Stimulated activated naive CD4-positive, alpha-beta T cell (primary cell): Measurements from ENCODE around the gene ORM1.
"Not testable (repeated sequence)": the region's sequence is repeated elsewhere in the genome, so short reads cannot be mapped to it uniquely, and the experiment has no call there.

Experiments
- DNase-seq, 6 experiments: peaks; one replicate each; lab custom pipeline; 2025; lab: John Stamatoyannopoulos, UW

The ORM1 gene

GRCh38 chr9:114325684-114326254, 2.9 kb downstream of the ORM1 start:
- DNase-seq = not testable (repeated sequence)

GRCh38 chr9:114327749-114328148, 4.9 kb downstream of the ORM1 start:
- no peak for DNase-seq

DNA sequence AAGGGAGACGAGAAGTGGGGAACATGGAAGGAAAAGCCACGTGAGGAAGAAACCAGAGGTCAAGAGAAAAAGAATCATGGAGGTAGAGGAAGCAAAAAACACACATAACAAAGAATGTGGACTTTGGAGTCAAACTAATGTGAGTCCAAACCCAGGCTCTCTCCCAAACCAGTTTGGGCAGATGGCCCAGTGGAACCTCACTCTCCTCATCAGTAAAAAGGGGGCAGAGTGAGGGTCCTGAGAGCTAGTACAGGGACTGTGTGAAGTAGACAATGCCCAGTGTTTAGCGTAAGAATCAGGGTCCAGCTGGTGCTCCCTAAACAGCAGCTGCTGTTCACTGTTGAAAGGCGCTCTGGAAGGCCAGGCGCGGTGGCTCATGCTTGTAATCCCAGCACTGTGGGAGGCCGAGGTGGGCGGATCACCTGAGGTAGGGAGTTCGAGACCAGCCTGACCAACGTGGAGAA, 5.5 kb downstream of the ORM1 start:
- DNase-seq = not testable (repeated sequence)

DNA sequence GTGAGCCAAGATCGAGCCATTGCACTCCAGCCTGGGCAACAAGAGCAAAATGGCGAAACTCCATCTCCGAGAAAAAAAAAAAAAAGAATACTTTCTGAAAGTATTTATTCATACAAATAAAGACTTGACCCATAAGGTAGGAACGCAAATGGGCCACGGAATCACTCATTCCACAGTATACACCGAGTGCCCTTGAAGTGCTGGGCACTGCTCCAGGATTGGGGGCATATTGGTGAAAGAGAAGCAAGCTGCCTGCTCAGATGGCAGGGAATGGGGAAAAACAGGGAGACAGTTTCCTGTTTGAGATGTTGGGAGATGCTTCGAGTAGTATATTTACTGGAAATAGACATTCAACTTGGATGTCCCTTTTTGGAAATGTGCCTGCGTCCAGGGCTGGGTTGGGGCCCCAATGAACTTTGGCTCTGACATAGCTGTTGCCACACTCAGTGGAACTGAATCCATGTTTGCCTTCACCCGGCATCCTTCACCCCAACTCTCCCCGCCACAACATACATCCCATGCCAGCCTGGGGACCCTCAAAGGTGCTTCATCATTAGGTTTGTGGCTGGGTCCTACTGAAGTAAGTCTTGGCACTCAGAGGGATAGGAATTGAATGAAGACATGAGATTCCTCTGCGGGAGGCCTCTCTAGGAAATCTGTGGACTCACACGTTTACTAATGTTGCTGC, 6.2 kb downstream of the ORM1 start:
- DNase-seq = not testable (repeated sequence)

GRCh38 chr9:114329625-114330022, 6.7 kb downstream of the ORM1 start, which contains the start of gene ORM2:
ORM2 (plus strand) TSS chr9:114329869; CDS start chr9:114329905, 36 bp downstream.
- DNase-seq = not testable (repeated sequence)

- peak in 1 of 6 experiments; percentile 37 for DNase-seq
Observed at GRCh38 chr9:114330636-114331035, 7.7 kb downstream of the ORM1 start.

DNA sequence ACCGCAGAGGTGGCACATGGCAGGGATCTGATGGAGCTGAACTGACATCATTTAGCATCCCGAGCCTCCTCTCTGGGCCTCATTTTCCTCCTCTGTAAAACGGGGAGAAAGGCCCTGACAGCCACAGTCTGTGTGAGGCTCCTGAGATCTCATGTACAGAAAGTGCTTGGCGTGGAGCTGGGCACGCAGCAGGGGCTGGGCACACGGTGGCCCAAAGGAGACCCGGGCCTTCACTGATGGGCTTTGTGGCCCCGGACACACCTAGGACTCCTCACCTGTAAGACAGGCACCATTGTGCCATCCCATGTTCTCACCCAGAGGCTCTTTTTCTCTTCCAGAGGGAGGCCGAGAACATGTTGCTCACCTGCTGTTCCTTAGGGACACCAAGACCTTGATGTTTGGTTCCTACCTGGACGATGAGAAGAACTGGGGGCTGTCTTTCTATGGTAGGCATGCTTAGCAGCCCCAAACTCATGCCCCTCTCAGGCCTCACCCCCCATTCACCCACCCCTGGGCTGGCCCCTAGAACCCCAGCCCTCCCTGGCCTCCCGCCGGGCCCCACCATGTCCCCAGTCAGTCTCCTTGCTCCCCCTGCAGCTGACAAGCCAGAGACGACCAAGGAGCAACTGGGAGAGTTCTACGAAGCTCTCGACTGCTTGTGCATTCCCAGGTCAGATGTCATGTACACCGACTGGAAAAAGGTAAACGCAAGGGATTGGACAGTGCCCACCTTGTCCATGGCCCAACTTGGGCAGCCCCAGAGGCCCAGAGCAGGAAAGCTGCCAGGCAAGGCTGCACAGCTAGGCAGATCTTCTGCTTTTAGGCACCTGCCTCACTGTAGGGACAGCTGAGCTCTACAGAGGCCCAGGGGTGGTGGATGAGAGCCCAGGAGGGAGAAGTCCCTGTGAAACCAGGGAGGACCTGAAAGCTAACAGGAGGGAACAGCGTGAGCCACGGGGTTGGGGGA, 8.6 kb downstream of the ORM1 start:
- not testable (repeated sequence) for DNase-seq

GRCh38 chr9:114332474-114333040, 9.7 kb downstream of the ORM1 start:
- DNase-seq = not testable (repeated sequence)

- not testable (repeated sequence) for DNase-seq
Observed at GRCh38 chr9:114333718-114334117, 10.8 kb downstream of the ORM1 start.

DNA sequence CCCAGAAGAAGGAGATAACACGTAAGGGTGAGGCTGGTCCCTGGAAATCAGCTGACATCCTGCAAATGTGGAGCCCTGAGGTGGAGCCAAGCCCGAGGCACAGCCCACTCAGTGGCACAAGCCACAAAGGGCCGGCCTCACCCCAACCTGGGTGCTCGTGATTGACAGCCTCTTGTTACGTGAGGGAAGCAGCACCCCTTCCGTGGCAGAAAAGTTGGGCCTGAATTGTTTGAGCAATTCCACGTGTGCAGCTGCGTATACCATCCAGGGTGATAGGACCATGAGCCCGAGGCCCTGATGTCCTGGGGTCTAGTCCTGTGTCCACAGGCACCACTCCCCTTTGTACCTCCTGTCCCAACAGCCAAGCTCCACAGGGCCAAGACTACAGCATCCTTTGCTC, 11.6 kb downstream of the ORM1 start:
- DNase-seq = no peak

DNA sequence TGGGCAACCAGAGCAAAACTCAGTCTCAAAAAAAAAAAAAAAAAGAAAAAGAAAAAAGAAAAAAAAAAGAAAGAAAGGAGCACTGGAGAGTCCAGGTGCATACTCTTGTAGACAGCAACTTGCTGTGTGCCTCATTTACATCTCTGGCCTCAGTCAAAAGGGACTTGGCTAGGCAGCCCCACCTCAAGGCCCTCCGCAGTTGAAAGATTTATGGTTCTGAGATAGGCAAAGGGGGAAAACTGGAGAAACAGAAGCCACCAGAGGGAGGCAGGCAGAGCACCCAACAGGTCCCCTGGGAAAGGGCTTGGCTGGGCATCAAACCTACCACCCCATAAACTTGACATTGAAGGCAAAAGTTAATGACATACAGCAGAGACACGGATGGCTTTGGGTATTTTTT, 12.8 kb downstream of the ORM1 start:
- no peak for DNase-seq

- no peak for DNase-seq
Observed at GRCh38 chr9:114336157-114336556, 13.3 kb downstream of the ORM1 start.

- DNase-seq = no peak
Observed at GRCh38 chr9:114336699-114337395, 13.9 kb downstream of the ORM1 start.

DNA sequence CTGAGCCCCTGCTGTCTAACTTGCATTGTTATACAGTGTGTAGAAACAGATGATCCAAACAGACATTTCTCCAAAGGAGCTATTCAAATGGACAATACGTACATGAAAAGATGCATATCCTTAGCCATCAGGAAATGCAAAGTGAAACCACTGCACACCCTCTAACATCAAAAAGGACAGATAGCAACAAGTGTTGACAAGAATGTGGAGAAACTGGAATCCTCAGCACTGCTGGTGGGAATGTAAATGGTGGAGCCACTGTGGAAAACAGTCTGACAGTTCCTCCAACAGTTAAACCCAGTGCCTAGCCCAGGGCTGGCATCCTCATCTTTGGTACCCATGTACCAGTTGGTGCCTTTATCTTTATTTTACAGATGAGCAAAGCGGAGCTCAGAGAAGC, 15.3 kb downstream of the ORM1 start:
- no peak for DNase-seq

DNA sequence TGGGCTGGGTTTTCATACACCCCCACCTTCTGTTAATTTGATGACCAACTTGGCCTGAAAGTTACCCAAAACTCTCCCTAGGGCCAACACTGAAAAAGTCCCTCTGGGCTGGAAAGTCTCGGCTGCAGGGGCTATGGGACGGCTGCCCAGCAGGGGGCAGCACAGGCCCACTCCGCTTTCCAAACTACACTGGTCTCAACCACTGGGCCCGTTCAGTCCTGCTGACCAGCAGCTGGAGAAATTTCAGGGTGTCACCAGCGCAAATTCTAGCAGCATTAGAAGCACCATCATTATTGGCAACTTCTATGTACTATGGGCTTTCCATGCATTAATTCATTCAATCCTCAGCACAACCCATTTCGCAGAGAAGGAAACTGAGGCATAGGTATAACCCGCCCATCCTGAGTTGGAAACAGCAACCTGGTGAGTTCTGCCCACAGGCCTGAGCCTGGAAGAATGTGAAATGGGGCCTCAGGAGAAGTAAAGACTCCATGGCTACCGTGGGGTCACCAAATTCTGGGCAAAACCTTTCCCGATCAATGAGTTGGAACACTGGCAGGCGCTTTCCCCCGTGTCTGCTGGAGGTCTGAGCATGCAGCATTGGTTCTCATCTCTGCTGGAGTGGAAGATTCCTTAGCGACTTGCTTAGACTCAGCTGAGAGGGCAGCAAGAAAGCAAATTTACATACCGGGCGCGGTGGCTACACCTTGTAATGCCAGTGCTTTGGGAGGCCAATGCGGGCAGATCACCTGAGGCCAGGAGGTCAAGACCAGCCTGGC, 16.4 kb downstream of the ORM1 start:
- DNase-seq = peak in 5 of 6 experiments; percentile 8 to 56 (median 41)

GRCh38 chr9:114341152-114341830, 18.4 kb downstream of the ORM1 start:
- DNase-seq = no peak

DNA sequence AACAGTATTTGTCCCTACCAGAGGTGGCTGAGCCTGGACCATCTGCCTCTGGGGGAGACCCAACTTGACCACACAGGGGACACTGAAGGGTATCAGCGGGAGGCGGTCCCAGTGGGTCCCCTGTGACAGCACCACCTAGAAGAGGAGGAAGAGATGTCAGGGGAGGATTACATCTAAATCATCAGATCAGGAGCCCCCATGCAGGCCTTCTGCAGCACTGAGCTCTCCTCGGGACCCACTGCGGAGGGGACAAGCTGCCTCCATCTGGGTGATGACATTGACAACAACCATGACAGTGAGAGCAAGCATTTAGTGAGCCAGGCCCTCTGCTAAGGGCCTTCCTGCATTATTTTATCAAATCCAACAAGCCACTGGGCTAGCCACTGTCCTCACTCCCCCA, 19.1 kb downstream of the ORM1 start:
- no peak for DNase-seq

- no peak for DNase-seq
Observed at GRCh38 chr9:114342755-114343440, 20.0 kb downstream of the ORM1 start.

GRCh38 chr9:114343471-114344187, 20.7 kb downstream of the ORM1 start:
- no peak for DNase-seq
